A673 (cell line): Measurements from ENCODE around the gene FAM50A. TPM values are rescaled to one million over a fixed set of nuclear protein-coding genes. Genes with fewer than 3 reads are reported as not detected.

Source experiments
- BruUV-seq: library from RNA; stranded (reverse); fragments of 400-500 nt; replicated peaks from 2 replicates; lab custom pipeline; 2021; lab: Mats Ljungman, UMichigan
- CTCF ChIA-PET: fragments of 300-600 bp; sonication (Branson Sonifier 250); formaldehyde crosslinking; loops from one replicate; lab custom pipeline; 2022; ENCODE audit warnings: antibody characterized with exemption; lab: Charles Lee
- POLR2A ChIA-PET: fragments of 300-600 bp; sonication (Branson Sonifier 250); formaldehyde crosslinking; loops from one replicate; lab custom pipeline; 2022; ENCODE audit warnings: antibody characterized with exemption; ENCODE audit not compliant: low non-redundant PET; lab: Charles Lee
- DNase-seq: peaks from one replicate; pipeline ENCODE4 v3.0.0-alpha.2; 2015; ENCODE audit warnings: low spot score
- H3K27ac ChIP-seq: fragments of 200-600 bp; sonication (generic); 2 replicates; pipeline ENCODE4 v1.5.1; 2016; ENCODE audit warnings: mixed run types, low read depth, mild to moderate bottlenecking, mixed read lengths, antibody characterized with exemption, low read length; ENCODE audit not compliant: poor library complexity, severe bottlenecking
- H3K27me3 ChIP-seq: fragments of 200-600 bp; sonication (generic); replicated peaks from 2 replicates; pipeline ENCODE4 v1.6.1; 2017; ENCODE audit warnings: mixed run types, low read depth, mild to moderate bottlenecking, mixed read lengths, antibody characterized with exemption, low read length; ENCODE audit not compliant: insufficient read depth, poor library complexity
- H3K36me3 ChIP-seq: fragments of 200-600 bp; sonication (generic); 2 replicates; pipeline ENCODE4 v1.6.1; 2016; ENCODE audit warnings: mixed run types, mild to moderate bottlenecking, mixed read lengths, antibody characterized with exemption, low read length; ENCODE audit not compliant: insufficient read depth, poor library complexity, severe bottlenecking
- H3K4me1 ChIP-seq: fragments of 200-600 bp; sonication (generic); 2 replicates; pipeline ENCODE4 v1.6.1; 2017; ENCODE audit warnings: mixed run types, mild to moderate bottlenecking, mixed read lengths, antibody characterized with exemption, low read length; ENCODE audit not compliant: insufficient read depth, poor library complexity, severe bottlenecking
- H3K4me3 ChIP-seq: fragments of 200-600 bp; sonication (generic); 2 replicates; pipeline ENCODE4 v1.5.1; 2016; ENCODE audit warnings: low read depth, mixed run types, mild to moderate bottlenecking, mixed read lengths, low read length; ENCODE audit not compliant: poor library complexity, severe bottlenecking
- H3K9me3 ChIP-seq: fragments of 200-600 bp; sonication (generic); 2 replicates; pipeline ENCODE4 v1.6.1; 2016; ENCODE audit warnings: mixed run types, low read depth, mild to moderate bottlenecking, mixed read lengths, antibody characterized with exemption, low read length; ENCODE audit not compliant: poor library complexity, severe bottlenecking
- CTCF ChIP-seq: fragments of 300-800, 200-600 bp; sonication (generic); conservative IDR thresholded peaks from 2 replicates; pipeline ENCODE4 v1.5.1; 2017; ENCODE audit warnings: low read depth, mild to moderate bottlenecking, antibody characterized with exemption, low read length, moderate library complexity, mixed read lengths
- EZH2 ChIP-seq: fragments of 200-600 bp; sonication (generic); IDR thresholded peaks from 2 replicates; pipeline ENCODE4 v1.6.1; 2017; ENCODE audit warnings: borderline replicate concordance, low read depth, mild to moderate bottlenecking, mixed read lengths, antibody characterized with exemption, low read length; ENCODE audit not compliant: poor library complexity, severe bottlenecking
- intact Hi-C: fragments of 100-400 bp; cut with micrococcal nuclease; formaldehyde crosslinking; loops from one replicate; pipeline ENCODE4 v1.10.0; 2022; ENCODE audit not compliant: unreplicated experiment
- total RNA-seq: library from RNA; stranded (reverse); gene quantifications from 2 replicates; pipeline ENCODE4 v1.2.3, GENCODE V29; 2021

The FAM50A gene
- total RNA-seq, 1 experiment from 2014 or later = 83.7 TPM

GRCh38 chrX:154476821-154477220, 32.9 kb downstream of the FAM50A start:
- intact Hi-C loops = no loop called here
- POLR2A ChIA-PET = no interaction called here
- no peak for DNase-seq
- no peak for TF ChIP-seq CTCF
- TF ChIP-seq EZH2 = no peak
- no peak overlapping the region for H3K4me3 ChIP-seq
- H3K27me3 ChIP-seq = no peaks in the 10 kb centered on the region
- BruUV-seq = no TSS peak
- CTCF ChIA-PET = no interaction called here
- no peaks in the 10 kb centered on the region for H3K9me3 ChIP-seq
- H3K27ac ChIP-seq = no peak overlapping the region
- no peaks in the 10 kb centered on the region for H3K4me1 ChIP-seq
- no peaks in the 10 kb centered on the region for H3K36me3 ChIP-seq

GRCh38 chrX:154477891-154478477, 34.0 kb downstream of the FAM50A start:
- no peaks in the 10 kb centered on the region for H3K36me3 ChIP-seq
- ChIA-PET POLR2A (no interaction called here), CTCF (no interaction called here)
- peak overlapping the region; percentile 55 for H3K4me3 ChIP-seq
- H3K4me1 ChIP-seq = no peaks in the 10 kb centered on the region
- no peaks in the 10 kb centered on the region for H3K9me3 ChIP-seq
- H3K27me3 ChIP-seq = no peaks in the 10 kb centered on the region
- intact Hi-C loops = no loop called here
- TSS peak; percentile 75 for BruUV-seq
- TF ChIP-seq CTCF = no peak
- TF ChIP-seq EZH2 = no peak
- H3K27ac ChIP-seq = no peak overlapping the region
- no peak for DNase-seq

- Histone ChIP-seq H3K27me3 (no peaks in the 10 kb centered on the region), H3K27ac (peak within 1 kb of the TSS; percentile 41), H3K9me3 (no peaks in the 10 kb centered on the region), H3K4me3 (peak within 1 kb of the TSS; percentile 55), H3K36me3 (no peaks in the 10 kb centered on the region), H3K4me1 (no peaks in the 10 kb centered on the region)
- CTCF ChIA-PET = no interaction called here
- DNase-seq = peak; percentile 86
- BruUV-seq = no TSS peak
- POLR2A ChIA-PET = no interaction called here
- no peak for TF ChIP-seq CTCF
- no peak for TF ChIP-seq EZH2
- intact Hi-C loops = no loop called here
Observed at GRCh38 chrX:154478728-154479622, 35.0 kb downstream of the FAM50A start, which contains the start of gene LAGE3. Gene LAGE3 (minus strand): TSS chrX:154479281. CDS start chrX:154478915, 366 bp downstream.
